Neural progenitor cell (in vitro differentiated cells): ENCODE measurements around the gene CERS1.

Experiments
- EZH2 ChIP-seq: fragments of 200-600 bp; sonication (generic); IDR thresholded peaks from 2 replicates; pipeline ENCODE4 v1.6.1; 2017; ENCODE audit warnings: antibody characterized with exemption, mild to moderate bottlenecking, moderate library complexity
- EZH2phosphoT487 ChIP-seq: fragments of 200-600 bp; sonication (generic); IDR thresholded peaks from 2 replicates; pipeline ENCODE4 v1.6.1; 2017; ENCODE audit warnings: antibody characterized with exemption
- TF ChIP-seq, protein P1 (sequence below): fragments of 200-600 bp; sonication (generic); IDR thresholded peaks from 2 replicates; pipeline ENCODE4 v1.5.1; 2017; ENCODE audit warnings: antibody characterized with exemption, mild to moderate bottlenecking

DNA sequence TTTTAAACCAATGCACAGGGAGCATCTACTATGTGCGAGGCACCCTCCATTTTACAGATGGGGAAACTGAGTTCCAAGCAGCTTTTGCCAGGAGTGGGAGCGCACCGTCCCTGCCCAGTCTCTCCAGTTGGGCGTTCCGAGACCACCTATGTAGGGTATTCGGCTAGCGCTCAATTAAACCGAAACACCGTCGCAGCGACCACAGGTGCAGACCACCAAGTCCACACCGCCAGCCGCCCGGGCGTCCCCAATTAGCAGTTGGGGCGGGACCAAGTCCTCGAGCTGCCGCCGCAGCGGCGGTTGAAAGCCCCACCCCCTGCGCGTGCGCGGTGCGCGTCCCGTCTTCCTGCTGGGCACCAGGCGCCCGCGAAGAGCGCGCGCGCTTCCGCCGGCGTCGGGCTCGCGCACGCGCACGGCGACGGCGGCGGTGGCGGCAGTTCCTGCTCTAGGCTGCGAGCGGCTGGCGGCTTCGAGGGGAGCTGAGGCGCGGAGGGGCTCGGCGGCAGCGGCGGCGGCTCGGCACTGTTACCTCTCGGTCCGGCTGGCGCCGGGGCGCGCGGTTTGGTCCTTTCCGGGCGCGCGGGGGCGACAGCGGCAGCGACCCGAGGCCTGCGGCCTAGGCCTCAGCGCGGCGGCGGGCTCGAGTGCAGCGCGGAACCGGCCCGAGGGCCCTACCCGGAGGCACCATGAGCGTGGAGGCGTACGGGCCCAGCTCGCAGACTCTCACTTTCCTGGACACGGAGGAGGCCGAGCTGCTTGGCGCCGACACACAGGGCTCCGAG is 64.2 kb downstream of the CERS1 start, which contains the start of gene UPF1:
- TF ChIP-seq, protein P1, sequence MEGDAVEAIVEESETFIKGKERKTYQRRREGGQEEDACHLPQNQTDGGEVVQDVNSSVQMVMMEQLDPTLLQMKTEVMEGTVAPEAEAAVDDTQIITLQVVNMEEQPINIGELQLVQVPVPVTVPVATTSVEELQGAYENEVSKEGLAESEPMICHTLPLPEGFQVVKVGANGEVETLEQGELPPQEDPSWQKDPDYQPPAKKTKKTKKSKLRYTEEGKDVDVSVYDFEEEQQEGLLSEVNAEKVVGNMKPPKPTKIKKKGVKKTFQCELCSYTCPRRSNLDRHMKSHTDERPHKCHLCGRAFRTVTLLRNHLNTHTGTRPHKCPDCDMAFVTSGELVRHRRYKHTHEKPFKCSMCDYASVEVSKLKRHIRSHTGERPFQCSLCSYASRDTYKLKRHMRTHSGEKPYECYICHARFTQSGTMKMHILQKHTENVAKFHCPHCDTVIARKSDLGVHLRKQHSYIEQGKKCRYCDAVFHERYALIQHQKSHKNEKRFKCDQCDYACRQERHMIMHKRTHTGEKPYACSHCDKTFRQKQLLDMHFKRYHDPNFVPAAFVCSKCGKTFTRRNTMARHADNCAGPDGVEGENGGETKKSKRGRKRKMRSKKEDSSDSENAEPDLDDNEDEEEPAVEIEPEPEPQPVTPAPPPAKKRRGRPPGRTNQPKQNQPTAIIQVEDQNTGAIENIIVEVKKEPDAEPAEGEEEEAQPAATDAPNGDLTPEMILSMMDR: peak; percentile 7
- no peak for TF ChIP-seq EZH2
- no peak for TF ChIP-seq EZH2phosphoT487
